ENCODE data around the gene OR51D1.

DNA sequence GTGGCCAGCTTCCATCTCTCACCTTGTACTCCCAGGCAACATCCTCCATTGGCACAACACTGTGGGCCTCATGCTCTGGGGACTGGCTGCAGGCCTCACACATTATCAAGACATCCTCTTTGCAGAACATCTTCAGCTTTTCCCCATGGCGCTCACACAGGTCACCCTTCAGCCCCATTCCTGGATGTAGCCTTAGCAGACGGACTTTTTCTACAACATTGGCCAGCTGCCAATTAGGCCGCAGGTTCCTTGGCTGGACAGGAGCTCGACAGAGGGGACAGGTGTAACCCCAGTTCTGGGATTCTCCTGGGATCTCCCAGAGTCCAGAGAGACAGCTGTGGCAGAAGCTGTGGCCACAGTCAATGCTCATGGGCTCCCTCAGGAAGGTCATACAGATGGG lies 32.2 kb upstream of the OR51D1 start:
- TF ChIP-seq EZH2phosphoT487 (IDR thresholded peaks at IDR 0.05; ENCODE audit: insufficient read depth, low read depth) (no peak), EZH2 (IDR thresholded peaks at IDR 0.05; ENCODE audit: insufficient read depth, poor library complexity, severe bottlenecking) (no peak)
